ENCODE measurements around the gene NOTUM.

- no peak for TF ChIP-seq USF1 (IDR thresholded peaks at IDR 0.05; ENCODE audit: borderline replicate concordance, extremely low read length, insufficient read depth, low read depth, low read length)
- TF ChIP-seq, protein P1, sequence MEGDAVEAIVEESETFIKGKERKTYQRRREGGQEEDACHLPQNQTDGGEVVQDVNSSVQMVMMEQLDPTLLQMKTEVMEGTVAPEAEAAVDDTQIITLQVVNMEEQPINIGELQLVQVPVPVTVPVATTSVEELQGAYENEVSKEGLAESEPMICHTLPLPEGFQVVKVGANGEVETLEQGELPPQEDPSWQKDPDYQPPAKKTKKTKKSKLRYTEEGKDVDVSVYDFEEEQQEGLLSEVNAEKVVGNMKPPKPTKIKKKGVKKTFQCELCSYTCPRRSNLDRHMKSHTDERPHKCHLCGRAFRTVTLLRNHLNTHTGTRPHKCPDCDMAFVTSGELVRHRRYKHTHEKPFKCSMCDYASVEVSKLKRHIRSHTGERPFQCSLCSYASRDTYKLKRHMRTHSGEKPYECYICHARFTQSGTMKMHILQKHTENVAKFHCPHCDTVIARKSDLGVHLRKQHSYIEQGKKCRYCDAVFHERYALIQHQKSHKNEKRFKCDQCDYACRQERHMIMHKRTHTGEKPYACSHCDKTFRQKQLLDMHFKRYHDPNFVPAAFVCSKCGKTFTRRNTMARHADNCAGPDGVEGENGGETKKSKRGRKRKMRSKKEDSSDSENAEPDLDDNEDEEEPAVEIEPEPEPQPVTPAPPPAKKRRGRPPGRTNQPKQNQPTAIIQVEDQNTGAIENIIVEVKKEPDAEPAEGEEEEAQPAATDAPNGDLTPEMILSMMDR (IDR thresholded peaks at IDR 0.05 in 2 of 3, conservative IDR thresholded peaks at IDR 0.05 in 1 of 3; ENCODE audit: control insufficient read depth in 2 of 3, extremely low read depth in 1 of 3, insufficient read depth in 1 of 3, low read depth in 3 of 3, low read length in 3 of 3) = no peak
- TF ChIP-seq ATF3 (IDR thresholded peaks at IDR 0.05; ENCODE audit: borderline replicate concordance, extremely low read depth, low read depth, low read length) = no peak
- no peak for TF ChIP-seq MYC (IDR thresholded peaks at IDR 0.05; ENCODE audit: insufficient read depth, insufficient read length, insufficient replicate concordance, low read length, severe bottlenecking)
- no peak for TF ChIP-seq NRF1 (conservative IDR thresholded peaks at IDR 0.05; ENCODE audit: low read depth, low read length)
- no peak for TF ChIP-seq CEBPB (IDR thresholded peaks at IDR 0.05; ENCODE audit: borderline replicate concordance in 1 of 2, low read depth in 2 of 2, low read length in 2 of 2)
- TF ChIP-seq EZH2 (IDR thresholded peaks at IDR 0.05; ENCODE audit: borderline replicate concordance, control insufficient read depth, low read depth, low read length) = no peak
- TF ChIP-seq, protein P2, sequence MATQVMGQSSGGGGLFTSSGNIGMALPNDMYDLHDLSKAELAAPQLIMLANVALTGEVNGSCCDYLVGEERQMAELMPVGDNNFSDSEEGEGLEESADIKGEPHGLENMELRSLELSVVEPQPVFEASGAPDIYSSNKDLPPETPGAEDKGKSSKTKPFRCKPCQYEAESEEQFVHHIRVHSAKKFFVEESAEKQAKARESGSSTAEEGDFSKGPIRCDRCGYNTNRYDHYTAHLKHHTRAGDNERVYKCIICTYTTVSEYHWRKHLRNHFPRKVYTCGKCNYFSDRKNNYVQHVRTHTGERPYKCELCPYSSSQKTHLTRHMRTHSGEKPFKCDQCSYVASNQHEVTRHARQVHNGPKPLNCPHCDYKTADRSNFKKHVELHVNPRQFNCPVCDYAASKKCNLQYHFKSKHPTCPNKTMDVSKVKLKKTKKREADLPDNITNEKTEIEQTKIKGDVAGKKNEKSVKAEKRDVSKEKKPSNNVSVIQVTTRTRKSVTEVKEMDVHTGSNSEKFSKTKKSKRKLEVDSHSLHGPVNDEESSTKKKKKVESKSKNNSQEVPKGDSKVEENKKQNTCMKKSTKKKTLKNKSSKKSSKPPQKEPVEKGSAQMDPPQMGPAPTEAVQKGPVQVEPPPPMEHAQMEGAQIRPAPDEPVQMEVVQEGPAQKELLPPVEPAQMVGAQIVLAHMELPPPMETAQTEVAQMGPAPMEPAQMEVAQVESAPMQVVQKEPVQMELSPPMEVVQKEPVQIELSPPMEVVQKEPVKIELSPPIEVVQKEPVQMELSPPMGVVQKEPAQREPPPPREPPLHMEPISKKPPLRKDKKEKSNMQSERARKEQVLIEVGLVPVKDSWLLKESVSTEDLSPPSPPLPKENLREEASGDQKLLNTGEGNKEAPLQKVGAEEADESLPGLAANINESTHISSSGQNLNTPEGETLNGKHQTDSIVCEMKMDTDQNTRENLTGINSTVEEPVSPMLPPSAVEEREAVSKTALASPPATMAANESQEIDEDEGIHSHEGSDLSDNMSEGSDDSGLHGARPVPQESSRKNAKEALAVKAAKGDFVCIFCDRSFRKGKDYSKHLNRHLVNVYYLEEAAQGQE (IDR thresholded peaks at IDR 0.05; ENCODE audit: low read depth, low read length) = no peak
- no peak for TF ChIP-seq E2F8 (IDR thresholded peaks at IDR 0.05; ENCODE audit: low read depth, partially characterized antibody)
- no peak for TF ChIP-seq ZNF622 (IDR thresholded peaks at IDR 0.05)
- TF ChIP-seq TCF12 (IDR thresholded peaks at IDR 0.05; ENCODE audit: low read depth, low read length) = no peak
- TF ChIP-seq BACH1 (IDR thresholded peaks at IDR 0.05; ENCODE audit: borderline replicate concordance) = no peak
Observed at GRCh38 chr17:82008941-82009405, 48.0 kb upstream of the NOTUM start.
